PFSK-1 (cell line): Measurements from ENCODE around the gene PAK1.

Source experiments
- POLR2AphosphoS5 ChIP-seq: IDR thresholded peaks from 2 replicates; pipeline ENCODE4 v1.6.1; 2012; ENCODE audit warnings: low read depth, mild to moderate bottlenecking, control low read depth, low read length, moderate library complexity
- REST ChIP-seq, 2 experiments: IDR thresholded peaks; 2 replicates each; pipeline versions ENCODE4 v1.6.1 to v1.8.0; 2011 to 2012; ENCODE audit warnings: low read depth in 2 of 2, low read length in 2 of 2, control low read depth in 1 of 2, inconsistent platforms in 1 of 2, mild to moderate bottlenecking in 1 of 2, moderate library complexity in 1 of 2; ENCODE audit not compliant: insufficient read depth in 1 of 2
- SIN3A ChIP-seq: IDR thresholded peaks from 2 replicates; pipeline ENCODE4 v1.6.1; 2012; ENCODE audit warnings: mild to moderate bottlenecking, low read length, moderate library complexity, borderline replicate concordance; ENCODE audit not compliant: insufficient read depth
- TAF1 ChIP-seq: IDR thresholded peaks from 2 replicates; pipeline ENCODE4 v1.6.1; 2012; ENCODE audit warnings: low read length, control low read depth, borderline replicate concordance; ENCODE audit not compliant: insufficient read depth

DNA sequence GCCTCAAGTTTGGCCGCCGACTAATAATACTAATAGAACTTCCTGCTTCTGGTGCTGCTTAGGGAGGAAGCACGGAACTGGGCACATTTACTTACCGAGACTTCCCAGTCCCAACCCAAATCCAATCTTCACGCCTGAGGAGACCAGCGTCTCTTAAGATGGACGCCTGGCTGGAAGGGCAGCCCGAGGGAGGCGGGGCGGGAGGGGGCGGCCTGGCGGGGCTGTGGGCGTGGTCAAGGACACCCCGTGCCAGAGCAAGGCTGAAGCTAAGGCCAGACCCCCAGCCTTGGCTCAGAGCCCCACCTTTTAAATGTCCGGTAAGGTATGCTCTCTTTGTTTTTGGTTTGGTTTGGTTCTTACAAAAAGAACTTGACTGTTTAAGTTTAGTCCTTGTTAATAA, 172.4 kb downstream of the PAK1 start, which contains the start of gene GDPD4:
- TF ChIP-seq SIN3A (no peak), TAF1 (no peak), POLR2AphosphoS5 (no peak), REST (IDR thresholded peaks at IDR 0.05; ENCODE audit: insufficient read depth in 1 of 2, low read depth in 2 of 2, low read length in 2 of 2) (no peak)
